ENCODE data around the gene KCNMA1.
"Not testable (repeated sequence)": the region's sequence is repeated elsewhere in the genome, so short reads cannot be mapped to it uniquely, and the experiment has no call there.

KCNMA1 gene

DNA sequence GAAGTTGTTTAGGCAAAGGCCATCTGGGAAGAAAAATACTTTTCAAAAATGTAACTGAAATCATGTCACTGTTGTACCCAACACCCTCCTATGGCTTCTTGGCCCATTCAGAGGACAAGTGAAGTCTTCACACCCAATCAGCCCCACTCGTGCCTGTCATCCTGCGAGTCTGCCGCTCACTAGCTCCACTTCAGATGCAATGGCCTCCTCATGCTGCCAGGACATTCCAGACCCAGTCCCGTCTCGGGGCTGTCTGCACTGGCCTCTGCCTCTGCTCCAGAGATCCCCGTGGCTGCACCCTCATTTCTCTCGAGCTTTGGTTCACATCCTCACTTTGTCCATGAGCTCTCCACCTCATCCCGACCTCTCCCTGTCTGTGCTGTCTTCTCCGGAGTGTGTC is 227.1 kb downstream of the KCNMA1 start:
- DNase-seq, result no peak

DNA sequence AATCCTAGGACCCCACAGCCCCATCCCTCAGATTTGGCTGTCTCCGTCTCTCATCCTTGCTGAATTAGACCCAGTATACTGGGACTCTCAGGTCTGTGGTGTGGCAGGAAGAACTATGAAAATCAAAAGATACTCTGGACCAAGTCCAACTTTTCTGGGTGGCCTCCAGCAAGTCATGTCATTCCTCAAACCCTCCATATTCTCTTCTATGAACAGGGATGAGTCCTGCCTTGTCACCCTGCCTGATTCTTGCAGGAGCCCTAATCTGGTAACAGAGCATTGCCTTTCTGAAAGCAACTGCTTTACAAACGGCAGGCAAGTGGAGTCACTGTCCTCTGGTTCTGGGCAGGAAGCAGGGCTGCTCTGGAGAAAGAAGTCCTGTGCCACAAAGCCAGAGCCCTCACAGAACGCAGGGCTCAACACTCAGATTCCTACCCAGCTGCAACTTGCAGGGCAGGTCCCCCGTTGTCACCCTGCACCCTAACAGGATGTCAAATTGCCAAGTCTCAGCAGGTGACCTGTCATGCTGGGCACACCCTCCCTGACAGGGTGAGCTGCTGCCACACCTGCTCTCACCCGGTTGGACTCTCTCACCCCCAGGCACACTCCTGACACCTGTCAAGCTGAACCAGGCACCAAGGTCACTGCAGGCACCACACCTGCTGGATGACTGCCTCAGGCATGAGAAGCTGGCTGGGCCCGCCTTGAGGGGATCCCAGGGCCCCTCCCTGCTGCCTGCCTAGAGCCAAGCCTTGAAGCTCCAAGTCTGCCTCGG is 227.7 kb downstream of the KCNMA1 start:
- no peak for DNase-seq

- no peak for DNase-seq
Observed at GRCh38 chr10:77408259-77408658, 229.3 kb downstream of the KCNMA1 start.

DNA sequence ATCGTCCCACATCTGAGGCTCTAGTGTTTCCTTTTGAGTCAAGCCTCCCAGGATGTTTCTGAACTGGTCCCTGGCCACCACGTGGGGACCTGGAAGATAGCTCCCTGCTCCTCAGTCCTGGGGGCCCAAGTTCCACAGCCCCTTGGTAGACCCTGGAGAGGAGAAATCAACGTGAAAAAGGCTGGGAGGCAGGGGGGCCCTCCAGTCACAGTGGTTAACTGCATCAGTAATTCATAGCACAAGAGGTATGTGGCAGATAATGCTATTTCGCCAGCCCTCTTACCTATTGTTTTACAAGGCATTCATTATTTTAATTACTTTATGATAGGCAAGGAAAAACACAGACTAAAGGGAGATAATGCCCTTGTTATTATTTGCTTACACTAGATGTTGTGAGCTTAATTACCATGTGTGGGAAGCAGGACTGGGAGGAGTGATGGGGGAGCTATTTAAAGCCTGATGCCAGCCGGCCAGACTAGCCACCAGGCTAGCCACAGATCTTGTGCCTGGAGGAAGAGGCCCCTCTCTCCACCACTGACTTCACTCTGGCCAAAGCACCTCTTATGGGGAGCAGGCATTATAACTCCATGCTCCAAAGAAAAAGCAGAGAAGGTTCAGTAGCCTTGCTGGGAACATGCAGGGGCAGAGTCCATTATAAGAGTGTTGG is 230.7 kb downstream of the KCNMA1 start:
- no peak for DNase-seq

- DNase-seq, result peak; percentile 54 to 58
Observed at GRCh38 chr10:77405771-77406241, 231.8 kb downstream of the KCNMA1 start.

- no peak for DNase-seq
Observed at GRCh38 chr10:77404810-77405209, 232.8 kb downstream of the KCNMA1 start.

DNA sequence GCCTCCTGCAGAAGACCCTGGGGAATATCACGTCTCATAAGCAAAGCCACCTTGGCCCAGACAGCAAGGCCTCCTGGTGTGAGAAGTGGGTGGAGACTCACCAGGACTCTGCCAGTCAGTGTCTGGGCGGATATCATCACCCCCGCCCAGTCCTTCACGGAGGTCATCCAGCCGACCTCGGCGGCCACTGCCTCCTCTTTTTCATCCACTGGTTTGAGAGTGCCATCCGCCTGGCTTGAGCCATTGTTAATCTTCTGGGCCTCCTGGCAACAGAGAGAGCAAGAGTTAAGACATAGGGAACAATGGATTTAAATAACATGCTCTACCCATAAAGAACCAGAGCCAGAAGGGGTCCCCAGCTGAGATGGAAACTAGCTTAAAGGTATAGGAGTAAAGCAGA is 233.8 kb downstream of the KCNMA1 start:
- no peak for DNase-seq

GRCh38 chr10:77401683-77402082 is 235.9 kb downstream of the KCNMA1 start:
- no peak for DNase-seq

- no peak for DNase-seq
Observed at GRCh38 chr10:77400033-77400432, 237.6 kb downstream of the KCNMA1 start.

GRCh38 chr10:77398986-77399755 is 238.4 kb downstream of the KCNMA1 start:
- no peak for DNase-seq

GRCh38 chr10:77398558-77398957 is 239.1 kb downstream of the KCNMA1 start:
- DNase-seq, result no peak

DNA sequence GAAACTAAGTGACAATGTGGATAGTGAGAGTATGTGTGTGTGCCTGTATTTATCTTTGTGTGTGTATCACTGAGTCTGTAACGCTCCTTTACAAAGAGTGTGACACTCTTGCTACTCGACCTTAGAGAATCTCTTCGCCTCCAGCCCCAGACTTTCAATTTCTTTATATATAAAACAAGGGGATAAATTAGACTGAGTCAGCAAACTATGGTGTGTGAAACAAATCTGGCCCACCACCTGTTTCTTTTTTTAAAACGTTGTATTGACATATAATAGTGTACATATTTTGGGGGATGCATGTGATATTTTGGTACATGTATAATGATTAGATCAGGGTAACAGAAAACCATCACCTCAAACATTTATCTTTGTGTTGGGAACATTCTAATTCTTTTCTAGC is 240.5 kb downstream of the KCNMA1 start:
- DNase-seq, result no peak

GRCh38 chr10:77396290-77396689 is 241.3 kb downstream of the KCNMA1 start:
- DNase-seq, result no peak

GRCh38 chr10:77393821-77394501 is 243.6 kb downstream of the KCNMA1 start:
- DNase-seq, result no peak

DNA sequence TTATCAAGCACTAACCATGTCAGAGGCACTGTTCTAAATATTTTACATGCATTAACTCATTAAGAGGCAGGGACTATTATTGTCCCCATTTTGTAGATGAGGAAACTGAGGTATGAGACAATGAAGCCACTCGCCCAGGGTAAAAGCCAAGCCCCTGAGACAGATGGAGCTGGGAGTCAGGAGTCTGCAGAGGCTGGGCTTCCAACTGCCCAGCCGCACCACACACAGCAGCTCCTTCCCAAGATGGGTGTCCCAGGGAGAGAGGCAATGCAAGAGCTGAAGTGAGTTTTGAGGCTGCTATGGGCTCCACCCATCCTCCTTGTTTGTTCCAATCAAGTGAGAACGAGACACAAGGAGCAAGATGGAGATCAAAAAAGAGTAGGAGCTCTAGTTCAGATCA is 244.2 kb downstream of the KCNMA1 start:
- DNase-seq, result no peak

- DNase-seq, result no peak
Observed at GRCh38 chr10:77392851-77393250, 244.8 kb downstream of the KCNMA1 start.

GRCh38 chr10:77392236-77392721 is 245.3 kb downstream of the KCNMA1 start:
- no peak for DNase-seq

GRCh38 chr10:77391605-77392235 is 245.9 kb downstream of the KCNMA1 start:
- peak; percentile 53 to 63 for DNase-seq

GRCh38 chr10:77390481-77390891 is 247.1 kb downstream of the KCNMA1 start:
- no peak for DNase-seq

- no peak for DNase-seq
Observed at GRCh38 chr10:77388571-77389100, 249.0 kb downstream of the KCNMA1 start.

DNA sequence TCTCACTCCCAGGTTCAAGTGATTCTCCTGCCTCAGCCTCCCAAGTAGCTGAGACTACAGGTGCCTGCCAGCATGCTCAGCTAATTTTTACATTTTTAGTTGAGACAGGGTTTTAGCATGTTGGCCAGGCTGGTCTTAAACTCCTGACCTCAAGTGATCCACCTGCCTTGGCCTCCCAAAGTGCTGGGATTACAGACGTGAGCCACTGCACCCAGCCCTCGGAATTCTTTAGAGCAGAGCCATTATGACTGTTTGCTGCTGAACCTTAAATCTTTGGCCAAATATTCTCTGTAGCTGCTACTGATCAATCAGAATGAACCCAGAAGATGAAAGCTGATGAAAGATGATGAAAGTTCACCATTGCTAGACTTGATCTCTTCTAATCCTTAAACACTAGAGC is 249.9 kb downstream of the KCNMA1 start:
- DNase-seq, result not testable (repeated sequence)

DNA sequence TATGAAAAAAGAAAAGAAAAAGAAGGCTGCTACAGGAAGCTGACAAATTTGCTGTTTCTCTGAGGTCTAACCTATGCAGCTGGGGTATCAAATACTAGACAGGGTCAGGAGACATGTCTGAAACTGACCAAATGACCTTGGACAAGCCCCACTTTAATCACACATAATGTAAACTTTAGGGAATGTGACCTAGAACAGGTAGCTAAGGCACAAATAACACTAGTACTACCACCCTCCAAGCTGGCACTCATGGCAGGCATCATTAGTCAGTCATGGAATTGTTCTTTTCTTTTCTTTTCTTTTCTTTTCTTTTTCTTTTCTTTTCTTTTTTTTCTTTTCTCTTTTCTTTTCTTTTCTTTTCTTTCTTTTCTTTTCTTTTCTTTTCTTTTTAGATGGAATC is 250.4 kb downstream of the KCNMA1 start:
- DNase-seq, result no peak
